Stimulated activated CD4-positive, alpha-beta T cell treated with anti-CD3 and anti-CD28 coated beads, TNF-alpha, amount 100 ng/mL, for 48 hours (primary cell): ENCODE results near the gene DLG2.
"Not testable (repeated sequence)": the region's sequence is repeated elsewhere in the genome, so short reads cannot be mapped to it uniquely, and the experiment has no call there.

Experiments
- DNase-seq, 3 donors: peaks; one replicate each; pipeline ENCODE4 v3.0.0-alpha.2; 2020; ENCODE audit warnings: low read depth in 3 of 3

The DLG2 gene

DNA sequence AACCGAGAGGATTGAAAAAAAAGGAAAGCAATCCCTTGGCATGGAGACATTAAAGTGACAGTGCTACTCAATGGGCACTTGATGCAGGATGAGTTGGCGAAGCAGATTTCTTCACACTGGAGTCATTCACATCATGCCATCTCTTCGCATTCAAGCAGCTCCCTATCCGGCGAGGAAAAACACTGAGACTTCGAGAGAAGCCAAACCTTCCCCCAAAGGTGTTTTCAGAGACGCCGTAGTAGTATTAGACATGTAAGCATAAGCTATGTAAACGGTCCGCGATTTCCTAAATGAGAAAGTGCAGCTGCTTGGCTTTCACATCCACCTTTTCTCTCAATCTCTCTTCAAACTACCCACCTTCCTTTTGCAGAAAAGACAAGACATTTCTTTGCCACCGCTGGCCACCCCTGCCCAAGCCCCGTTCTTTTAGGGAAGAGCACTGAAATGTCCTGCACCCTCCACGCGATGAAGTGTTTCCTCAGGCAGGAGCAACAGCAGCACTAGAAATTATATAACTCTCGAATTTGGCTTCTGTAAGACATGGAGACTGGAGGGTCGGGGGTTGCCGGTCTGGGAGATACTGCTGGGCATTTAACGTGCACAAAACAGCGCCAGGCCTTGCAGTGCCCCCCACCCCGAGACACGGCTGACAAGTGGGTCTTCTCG is at the start of gene DLG2:
Gene DLG2 (minus strand): TSS at position 13 of the 666 bp plus-strand sequence.
- DNase-seq, result no peak

DNA sequence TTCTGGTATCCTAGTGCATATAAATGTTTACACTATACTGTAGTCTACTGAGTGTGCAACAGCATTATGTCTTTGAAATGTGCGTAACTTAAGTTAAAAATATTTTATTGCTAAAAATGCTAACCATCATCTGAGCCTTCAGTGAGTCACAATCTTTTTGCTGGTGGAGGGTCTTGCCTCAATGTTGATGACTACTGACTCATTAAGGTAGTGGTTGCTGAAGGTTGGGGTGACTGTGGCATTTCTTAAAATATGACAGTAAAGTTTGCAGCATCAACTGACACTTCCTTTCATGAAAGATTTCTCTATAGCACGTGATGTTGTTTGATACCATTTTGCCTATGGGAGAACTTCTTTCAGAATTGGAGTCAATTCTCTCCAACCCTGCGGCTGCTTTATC is 46.2 kb upstream of the DLG2 start:
- no peak for DNase-seq

GRCh38 chr11:85672105-85672902 is 45.2 kb upstream of the DLG2 start:
- DNase-seq, result no peak

- DNase-seq, result not testable (repeated sequence)
Observed at GRCh38 chr11:85670949-85671663, 44.0 kb upstream of the DLG2 start.

GRCh38 chr11:85668157-85668556 is 41.0 kb upstream of the DLG2 start:
- DNase-seq, result no peak

DNA sequence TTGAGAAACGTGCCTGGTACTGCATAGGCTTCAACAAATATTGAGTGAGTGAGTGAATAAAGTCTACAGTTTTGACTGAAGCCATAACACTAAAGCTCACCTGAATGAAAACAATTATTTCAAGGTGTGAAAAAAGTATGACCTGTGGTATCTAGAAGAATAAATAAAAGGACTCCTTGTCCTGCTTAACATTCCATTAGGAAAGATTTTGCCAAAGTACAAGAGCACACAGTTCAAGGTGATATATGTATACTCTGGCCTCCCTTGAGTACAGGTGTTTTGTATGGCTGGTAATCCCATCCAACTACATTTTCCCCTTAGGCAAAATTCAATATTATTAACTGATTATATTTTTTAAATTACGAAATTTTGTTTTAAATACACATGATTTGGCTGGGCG is 39.5 kb upstream of the DLG2 start:
- no peak for DNase-seq

GRCh38 chr11:85665733-85666132 is 38.6 kb upstream of the DLG2 start:
- no peak for DNase-seq

DNA sequence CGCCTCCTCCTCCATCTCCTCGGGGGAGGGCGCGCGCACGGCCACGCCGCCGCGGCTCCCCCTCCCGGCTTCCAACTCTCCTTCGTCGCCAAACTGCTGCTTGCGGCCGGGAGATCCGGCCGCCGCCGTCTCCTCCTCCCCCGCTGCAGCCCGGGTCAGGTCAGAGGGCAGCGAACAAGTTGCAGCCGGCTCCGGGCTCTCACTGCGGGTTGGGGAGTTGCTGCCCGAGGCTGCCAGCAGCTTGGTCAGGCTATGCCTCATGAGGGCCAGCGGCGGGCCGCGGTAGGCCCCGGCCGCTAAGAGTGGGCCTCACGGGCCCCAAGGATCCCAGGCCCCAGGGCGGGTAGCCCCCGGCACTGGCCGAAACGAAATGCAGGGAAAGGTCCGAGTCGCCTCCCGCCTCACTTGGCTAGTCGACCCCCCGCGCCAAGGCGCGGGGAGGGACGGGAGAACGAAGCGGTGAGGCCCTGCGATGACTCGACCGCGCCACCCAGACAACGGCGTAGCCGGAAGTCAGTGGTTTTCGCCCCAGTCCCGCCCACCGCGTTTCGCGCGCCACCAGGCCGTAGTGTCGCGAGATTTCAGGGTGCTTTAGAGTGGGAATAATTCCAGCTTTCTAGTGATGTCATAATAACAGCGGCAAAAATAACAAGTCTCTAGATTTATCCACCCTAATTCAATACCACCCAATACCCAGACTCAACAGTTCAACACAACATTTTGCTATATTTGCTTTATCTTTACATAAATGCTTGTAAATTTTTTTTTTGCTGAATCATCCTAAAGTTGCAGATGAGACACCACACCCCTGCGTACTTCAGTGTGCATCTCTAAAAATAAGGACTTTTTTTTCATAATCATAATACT is 37.7 kb upstream of the DLG2 start, which contains the start of gene CREBZF:
Gene CREBZF (minus strand): TSS at position 515 of the 867 bp plus-strand sequence. CDS start 254 bp downstream, at position 261.
- DNase-seq, result peak; percentile 92 to 94 (median 93)

DNA sequence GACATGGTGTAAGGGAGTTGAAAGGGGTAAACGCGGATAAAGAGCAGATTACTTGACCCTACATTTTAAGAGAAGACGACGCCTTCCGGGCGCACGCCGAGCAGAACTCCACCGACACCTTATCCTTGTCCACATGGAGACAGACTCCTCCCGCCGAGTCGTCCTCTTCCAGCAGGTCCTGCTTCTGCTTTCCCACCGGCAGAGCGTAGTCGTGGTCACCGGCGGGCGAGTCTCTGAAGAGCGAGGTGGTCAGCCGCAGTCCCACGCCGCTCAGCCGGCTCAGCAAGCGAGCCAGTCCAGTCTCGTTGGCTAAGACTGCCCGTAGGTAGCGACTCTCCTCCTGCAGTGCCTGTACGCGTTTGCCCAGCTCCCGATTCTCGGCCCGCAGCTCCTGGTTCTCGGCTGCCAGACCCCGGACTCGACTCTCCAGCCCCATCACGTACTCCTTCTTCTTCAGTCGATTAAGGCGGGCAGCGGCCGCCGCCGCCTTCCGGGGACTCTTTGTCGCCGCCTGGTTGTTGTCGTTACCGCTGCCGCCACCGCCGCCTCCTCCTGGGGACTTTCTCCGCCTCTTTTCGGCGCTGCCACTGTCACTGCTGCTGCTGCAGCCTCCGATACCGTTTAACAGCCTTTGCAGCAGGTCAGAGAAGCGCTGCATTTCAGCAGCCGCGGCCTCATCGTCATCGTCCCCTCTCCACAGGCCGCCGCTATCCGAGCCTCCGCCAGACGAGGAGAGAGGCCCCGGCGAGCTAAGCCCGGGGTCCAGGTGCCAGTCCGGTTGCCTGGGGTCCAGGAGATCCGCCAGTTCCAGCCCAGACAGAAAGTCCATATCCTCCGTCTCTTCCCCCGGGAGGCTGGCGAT is 36.8 kb upstream of the DLG2 start:
- peak; percentile 76 to 81 (median 79) for DNase-seq

DNA sequence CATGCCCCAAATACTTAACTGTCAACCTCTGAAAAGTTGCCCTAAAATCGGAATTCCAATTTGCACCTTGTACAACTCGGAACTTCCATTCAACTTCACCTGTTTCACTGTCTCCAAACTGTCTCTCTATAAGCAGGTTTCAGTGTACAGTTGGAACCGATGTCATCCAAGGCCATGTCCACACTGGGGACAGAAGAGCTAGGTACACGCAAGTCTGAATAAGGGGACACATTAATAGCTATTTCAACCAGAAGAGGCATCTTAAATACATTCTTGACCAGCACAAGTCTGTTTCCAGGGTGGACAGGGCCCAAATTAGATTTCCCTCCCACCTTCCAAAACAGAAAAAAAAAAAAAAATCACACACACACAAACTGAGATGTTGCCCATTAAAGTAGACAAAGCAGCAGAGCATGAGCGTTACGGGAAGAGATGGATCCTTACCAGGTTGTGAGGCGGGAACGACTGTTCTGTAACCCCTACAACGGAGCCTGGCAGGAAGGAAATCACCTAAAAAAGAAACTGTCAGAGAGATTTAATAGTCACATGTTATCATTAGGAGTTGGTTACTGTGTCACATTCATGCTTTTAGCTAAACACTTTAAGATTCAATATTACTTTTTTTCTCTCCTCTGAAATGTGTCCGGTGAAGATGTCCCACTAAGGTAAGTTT is 36.1 kb upstream of the DLG2 start:
- no peak for DNase-seq

GRCh38 chr11:85661972-85662664 is 35.0 kb upstream of the DLG2 start:
- DNase-seq, result no peak

- DNase-seq, result no peak
Observed at GRCh38 chr11:85658180-85658579, 31.0 kb upstream of the DLG2 start.

DNA sequence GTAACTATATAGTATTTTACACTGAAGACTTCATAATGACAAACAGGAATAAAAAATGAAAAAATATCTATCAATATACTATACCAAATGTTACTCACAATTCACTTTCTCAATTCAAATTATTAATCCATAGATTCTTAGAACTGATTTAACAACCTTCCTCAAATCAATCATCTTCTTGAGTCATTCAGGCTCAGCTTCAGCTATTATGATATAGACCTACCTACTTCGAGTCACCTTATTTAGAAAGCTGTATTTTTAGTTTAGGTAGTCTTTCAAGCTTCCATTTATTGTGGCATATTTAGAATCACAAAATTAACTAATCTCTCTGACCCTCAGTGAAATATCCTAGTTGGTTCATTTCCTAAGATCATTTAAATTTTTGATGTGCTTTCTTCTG is 29.6 kb upstream of the DLG2 start:
- no peak for DNase-seq

- DNase-seq, result not testable (repeated sequence)
Observed at GRCh38 chr11:85654343-85654742, 27.2 kb upstream of the DLG2 start.

DNA sequence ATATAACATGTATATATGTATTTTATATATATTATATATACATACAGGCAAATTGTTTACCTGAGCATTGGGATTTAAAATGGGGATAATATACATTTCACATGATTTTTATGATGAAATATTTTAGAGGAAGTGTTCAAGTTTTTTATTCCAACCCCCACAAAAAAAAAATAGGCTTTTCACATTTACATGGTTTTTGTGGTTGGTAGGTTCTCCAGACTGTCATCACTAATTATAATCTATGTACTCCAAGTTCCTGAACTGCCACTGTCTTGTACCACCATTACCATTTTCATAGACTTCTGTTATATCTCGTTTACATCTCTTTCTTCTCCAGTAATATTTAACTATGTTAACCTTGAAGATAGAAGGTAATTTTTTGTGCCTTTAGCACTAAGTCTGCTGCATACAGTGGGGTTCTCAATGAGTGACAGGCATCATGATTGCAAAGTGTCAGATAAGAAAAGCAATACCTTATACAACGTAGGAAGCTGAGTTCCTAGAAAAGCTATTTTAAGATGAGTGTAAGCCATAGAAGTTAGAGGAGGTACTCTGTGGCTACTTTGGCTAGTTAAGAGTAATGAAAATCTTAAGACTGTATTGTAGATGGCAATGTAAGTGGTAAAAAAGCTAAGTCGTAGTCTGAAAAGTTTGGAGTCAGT is 25.8 kb upstream of the DLG2 start:
- no peak for DNase-seq

DNA sequence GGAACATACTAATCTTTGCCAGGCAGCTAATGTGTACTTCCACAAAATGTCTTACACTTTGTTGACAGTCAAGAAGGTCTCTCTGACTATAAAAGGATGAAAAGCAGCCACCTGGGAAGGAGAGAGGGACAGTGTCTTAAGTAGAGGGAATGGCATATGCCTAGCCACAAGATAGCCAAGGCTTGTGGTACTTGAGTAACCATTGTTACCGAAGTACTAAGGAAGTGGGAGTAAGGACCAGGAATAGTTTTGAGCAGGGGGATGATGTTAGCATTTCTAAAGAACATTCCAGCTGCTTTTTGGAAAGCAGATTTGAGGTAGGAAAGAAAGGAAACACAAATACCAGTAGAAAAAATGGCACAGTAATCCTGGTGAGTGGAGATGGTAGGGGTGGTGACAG is 24.0 kb upstream of the DLG2 start:
- no peak for DNase-seq

GRCh38 chr11:85647604-85648299 is 20.6 kb upstream of the DLG2 start, which contains the start of gene TMEM126A:
Gene TMEM126A (plus strand): TSS chr11:85647967. CDS start chr11:85650256, 2,289 bp downstream.
- DNase-seq, result peak; percentile 86 to 90 (median 87)

GRCh38 chr11:85647078-85647477 is 19.9 kb upstream of the DLG2 start:
- DNase-seq, result no peak
